GF-D8 (cell line): ENCODE measurements around the gene UBP1.
"Not testable (repeated sequence)": the region's sequence is repeated elsewhere in the genome, so short reads cannot be mapped to it uniquely, and the experiment has no call there.

Experiments used
- DNase-seq: peaks from one replicate; lab custom pipeline; 2025; lab: John Stamatoyannopoulos, UW

The UBP1 gene, protein sequence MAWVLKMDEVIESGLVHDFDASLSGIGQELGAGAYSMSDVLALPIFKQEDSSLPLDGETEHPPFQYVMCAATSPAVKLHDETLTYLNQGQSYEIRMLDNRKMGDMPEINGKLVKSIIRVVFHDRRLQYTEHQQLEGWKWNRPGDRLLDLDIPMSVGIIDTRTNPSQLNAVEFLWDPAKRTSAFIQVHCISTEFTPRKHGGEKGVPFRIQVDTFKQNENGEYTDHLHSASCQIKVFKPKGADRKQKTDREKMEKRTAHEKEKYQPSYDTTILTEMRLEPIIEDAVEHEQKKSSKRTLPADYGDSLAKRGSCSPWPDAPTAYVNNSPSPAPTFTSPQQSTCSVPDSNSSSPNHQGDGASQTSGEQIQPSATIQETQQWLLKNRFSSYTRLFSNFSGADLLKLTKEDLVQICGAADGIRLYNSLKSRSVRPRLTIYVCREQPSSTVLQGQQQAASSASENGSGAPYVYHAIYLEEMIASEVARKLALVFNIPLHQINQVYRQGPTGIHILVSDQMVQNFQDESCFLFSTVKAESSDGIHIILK

DNA sequence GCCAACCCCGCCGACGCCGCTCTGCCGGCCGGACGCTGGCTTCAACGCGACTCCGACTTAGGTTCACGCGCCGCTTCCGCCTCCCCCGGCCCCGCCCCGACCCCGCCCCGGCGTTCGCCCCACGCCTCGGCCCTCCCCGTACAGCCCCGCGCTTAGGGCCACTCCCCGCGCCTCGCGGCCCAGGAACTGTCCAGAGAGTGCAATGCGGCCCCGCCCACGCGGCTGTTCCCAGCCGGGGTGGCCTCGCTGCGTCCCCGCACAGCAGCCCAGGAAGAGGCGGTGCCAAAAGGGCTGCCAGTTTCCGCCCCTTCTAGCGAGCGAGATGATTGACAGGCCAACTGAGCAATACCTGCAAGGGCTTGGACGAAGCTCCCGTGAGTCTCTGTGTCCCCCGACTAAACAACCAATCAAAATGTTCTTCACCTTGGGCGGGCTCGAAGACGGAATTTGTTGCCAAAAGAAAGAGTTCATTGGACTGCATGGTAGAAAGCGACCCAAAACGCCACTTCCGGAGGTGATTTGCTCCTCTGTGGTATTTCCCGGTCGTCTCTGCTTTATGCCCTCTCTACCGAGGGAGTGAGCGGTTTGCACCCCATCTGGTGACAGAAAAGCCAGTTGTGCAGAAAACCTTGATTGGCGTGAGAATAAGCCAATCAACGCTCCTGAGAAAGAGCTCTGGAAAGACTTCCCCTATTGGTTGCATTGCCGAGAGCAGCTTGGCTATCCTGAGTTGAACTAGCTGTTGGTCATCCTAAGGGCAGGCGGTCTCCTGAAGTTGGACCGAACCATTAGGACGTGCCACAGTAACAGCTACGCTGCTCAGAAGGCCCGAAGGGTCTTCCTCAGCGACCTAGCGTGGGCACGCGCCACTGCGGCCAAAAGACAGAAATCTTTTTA, at the start of gene UBP1:
UBP1 (minus strand) TSS at position 78 of the 897 bp plus-strand sequence. CDS start 557 bp downstream, outside the sequence.
- DNase-seq: peak; percentile 99

DNA sequence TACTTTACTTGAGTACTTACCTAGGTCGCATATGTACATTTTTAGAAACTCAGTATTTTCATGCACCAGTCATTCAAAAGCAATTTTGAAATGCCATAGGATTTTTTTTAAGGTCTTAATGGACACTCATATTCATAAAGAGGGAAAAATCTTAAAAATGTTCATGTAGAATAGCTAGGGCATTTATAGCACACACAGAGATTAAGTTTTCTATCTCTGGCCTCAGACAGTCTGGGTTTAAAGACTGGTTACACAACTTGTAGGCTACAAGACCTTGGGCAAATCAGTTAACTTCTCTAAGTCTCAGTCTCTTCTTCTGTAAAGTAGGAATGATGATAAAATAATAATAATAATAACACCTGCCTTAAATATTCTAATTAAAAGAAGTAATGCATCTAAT, 48.5 kb upstream of the UBP1 start:
- no peak for DNase-seq

DNA sequence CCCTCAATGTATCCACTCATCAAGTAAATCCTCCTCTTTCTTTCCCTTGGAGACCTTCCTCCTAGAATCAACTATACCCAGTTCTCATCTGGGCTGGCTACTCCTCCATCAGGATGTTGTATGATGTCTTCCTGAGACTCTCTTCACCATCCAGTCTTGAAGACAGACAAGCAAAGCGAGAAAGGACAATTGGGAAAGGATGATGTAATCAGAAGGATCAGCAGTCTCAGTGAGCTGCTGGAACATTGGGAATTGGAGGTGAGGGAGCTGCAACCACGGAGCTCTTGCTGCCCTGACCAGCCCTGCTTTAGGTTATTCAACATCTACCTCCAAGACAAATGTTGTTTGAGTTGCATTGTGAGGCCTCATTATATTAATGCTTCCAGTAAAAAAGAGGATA, 48.0 kb upstream of the UBP1 start:
- no peak for DNase-seq

DNA sequence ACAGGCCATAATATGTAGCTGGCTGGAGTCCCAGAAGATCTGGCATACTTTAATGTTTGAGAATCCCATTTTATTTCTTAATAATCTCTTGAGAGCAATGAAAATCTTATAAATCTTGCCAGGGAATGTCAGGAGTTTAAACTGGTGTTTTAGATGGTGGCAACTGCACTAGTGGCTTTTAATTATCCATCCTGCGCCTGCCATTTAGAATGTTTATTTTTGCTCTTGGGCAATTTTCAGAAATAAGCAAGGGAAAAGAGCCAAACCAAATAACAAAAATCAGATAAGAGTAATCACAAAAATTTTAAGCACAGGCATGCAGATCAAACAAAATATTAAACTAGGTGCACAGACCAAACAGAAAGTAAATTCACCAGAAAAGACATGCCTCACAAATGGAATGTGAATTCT, 41.9 kb upstream of the UBP1 start:
- no peak for DNase-seq

DNA sequence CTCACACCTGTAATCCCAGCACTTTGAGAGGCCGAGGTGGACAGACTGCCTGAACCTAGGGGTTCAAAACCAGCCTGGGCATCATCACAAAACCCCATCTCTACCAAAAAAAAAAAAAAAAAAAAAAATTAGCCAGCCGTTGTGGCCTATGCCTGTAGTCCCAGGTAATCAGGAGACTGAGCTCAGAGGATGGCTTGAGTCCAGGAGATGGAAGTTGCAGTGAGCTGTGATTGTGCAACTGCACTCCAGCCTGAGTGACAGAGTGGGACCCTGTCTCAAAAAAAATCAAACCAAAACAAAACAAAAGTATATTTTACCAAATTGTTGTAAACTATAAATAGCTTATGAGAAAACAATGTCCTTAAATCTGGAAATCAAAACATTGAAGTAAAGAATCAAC, 34.7 kb upstream of the UBP1 start:
- no peak for DNase-seq

DNA sequence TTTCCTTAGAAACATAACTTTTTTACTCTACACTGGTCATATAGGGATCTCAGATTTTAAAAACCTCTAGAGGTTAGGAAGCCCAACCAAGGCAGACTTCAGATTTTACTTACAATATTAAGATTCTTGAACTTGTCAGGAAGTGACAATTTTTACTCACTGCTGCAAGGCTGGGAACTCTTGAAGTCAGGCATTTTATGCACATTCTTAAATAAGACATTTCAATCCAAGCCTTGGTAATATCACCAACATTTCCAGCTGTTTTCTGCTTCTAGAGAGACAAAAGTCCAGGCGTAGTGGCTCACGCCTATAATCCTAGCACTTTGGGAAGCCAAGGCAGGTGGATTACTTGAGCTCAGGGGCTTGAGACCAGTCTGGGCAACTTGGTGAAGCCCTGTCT, 33.6 kb upstream of the UBP1 start:
- no peak for DNase-seq

DNA sequence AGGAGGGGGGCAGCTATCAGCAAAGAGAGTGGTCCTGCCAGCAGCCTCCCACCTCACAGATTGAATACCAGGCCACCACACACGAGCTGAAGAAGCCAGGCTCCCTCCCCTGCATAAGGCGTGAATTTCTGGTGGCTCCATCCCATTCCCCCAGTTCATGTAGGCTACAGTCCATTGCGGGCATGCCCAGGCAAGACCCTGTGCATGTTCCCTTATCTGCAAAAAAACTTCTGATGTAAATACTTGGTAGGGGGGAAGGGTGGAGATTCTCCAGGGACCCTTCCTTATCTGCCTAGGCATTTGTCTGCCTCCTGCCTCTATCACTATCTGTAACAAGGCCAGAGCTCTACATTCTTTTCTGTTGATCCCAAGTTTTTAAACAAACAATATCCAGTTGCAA, 27.6 kb upstream of the UBP1 start:
- no peak for DNase-seq

DNA sequence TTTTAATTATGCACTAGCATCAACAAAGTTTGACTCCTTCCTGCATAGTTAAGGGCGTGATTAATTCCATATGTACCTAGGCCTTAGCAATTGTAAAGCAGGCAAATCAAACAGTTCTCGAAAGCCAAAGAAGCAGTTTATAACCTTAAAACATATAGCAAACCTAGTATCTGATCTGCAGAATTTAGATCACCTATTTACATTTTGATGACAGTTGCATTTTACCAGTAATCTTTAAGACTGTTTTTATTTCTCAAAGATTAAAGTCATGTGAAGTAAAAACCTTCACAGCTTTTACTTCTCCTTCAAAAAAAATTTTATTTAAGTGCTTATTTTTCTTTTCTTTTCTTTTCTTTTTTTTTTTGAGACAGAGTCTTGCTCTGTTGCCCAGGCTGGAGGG, 20.9 kb upstream of the UBP1 start:
- DNase-seq: no peak

DNA sequence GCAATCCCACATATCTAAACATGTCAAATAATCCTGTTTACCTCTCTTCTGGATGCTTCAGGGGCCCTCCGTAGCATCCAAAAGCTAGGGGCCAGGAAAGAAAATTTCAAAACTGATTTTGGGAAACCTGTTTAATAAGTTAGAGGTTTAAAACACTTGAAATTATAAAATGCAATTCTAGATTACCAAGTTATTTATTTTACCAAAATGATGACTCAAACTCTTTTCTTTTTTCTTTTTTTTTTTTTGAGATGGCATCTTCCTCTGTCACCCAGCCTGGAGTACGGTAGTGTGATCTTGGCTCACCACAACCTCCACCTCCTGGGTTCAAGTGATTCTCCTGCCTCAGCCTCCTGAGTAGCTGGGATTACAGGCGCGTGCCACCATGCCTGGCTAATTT, 19.4 kb upstream of the UBP1 start:
- DNase-seq: not testable (repeated sequence)

DNA sequence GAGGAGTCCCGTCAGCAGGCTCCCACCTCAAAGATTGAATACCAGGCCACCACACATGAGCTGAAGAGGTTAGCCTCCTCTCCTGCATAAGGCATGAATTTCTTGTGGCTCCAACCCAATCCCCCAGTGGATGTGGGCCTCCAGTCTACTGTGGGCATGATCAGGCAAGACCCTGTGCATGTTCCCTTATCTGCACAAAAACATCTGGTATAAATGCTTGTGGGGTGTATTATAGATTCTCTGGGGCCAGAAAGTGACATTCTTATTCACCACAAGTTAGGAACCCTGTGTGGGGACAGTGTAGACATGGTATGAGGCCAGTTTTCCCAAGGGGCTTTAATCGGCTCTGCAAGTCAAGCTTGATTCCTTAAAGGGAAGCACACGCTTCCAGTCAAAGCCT, 18.2 kb upstream of the UBP1 start:
- no peak for DNase-seq

DNA sequence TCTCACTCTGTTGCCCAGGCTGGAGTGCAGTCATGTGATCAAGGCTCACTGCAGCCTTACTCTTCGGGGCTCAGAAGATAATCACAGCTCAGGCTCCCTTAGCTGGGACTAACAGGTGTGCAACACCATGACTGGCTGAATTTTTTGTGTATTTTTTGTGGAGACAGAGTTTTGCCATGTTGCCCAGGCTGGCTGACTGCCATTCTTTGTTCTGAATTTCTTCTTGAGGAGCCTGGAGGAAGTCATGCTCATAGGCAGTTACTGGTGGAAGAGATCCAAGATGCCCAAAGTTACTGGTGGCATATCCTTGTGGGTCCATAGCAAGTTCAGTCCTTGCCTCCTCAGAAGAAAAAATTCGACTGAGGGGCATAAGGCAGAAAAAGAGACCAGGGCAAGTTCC, 16.6 kb upstream of the UBP1 start:
- no peak for DNase-seq

DNA sequence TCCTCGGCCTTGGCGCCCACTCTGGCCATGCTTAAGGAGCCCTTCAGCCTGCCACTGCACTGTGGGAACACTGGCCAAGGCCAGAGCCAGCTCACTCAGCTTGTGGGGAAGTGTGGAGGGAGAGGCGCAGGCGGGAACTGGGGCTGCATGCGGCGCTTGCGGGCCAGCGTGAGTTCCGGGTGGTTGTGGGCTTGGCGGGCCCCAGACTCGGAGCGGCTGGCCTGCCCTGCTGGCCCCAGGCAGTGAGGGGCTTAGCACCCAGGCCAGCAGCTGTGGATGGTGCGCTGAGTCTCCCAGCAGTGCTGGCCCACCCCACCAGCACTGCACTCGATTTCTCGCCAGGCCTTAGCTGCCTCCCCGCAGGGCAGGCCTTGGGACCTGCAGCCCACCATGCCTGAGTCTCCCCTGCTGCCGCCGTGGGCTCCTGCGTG, 13.1 kb upstream of the UBP1 start:
- DNase-seq: no peak

DNA sequence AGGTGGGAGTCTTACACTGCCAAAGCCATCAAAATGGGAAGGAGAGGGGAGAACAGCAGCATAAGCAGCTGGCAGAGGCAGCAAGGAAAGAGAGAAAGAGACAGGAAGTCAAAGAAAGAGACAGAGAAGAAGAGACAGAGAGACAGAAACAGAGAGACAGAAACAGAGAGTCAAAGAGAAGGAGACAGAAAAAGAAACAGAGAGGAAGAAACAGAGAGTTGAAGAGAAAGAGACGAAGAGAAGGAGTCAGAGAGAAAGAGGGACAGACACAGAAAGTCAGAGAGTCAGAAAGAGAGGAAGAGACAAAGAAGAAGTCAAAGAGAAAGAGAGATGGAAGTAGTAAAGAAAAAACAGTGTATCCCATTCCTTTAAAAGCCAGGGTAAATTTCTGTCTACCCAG, 11.8 kb upstream of the UBP1 start:
- DNase-seq: not testable (repeated sequence)

DNA sequence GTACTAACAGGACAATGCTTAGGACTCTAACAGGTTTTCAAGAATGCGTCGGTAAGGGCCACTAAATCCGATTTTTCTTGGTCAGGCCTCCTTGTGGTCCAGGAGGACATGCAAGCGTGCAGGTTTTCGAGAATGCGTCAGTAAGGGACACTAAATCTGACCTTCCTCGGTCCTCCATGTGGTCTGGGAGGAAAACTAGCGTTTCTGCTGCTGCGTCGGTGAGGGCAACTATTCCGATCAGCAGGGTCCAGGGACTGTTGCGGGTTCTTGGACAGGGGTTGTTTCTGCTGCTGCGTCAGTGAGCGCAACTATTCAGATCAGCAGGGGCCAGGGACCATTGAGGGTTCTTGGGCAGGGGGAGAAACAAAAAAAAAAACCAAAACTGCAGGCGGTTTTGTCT, 7.8 kb upstream of the UBP1 start:
- DNase-seq: no peak

DNA sequence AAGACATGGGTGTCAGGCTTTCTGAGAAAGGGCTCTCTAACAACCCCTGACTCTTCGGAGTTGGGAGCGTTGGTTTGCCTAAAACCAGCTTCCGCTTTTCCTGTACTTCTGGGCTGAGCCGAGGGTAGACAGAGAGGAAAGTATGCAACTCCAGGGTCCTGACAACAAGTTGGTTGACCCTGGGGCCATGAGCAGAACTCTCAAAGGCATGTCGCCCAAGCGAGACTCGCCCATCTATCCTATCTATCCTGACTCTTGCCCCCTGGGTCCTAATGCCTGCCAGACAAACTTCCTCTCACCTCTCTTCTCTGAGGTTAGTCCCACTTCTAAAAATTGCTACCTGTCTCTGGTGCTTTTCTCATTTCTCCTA, 7.0 kb upstream of the UBP1 start:
- DNase-seq: not testable (repeated sequence)

DNA sequence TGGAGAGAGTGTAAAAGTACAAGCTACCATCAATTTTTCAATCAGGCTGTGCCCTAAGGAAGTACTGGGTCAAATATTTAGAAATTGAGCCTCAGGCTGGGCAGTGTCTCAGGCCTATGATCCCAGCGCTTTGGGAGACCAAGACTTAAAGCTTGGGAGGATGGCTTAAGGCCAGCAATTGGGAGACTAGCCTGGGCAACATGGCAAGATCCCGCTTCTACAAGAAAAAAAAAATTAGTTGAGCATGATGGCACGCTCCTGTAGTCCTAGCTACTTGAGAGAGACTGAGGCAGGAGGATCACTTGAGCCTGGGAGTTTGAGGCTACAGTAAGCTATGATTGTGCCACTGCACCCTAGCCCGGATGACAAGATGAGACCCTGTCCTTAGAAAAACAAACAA, 2.0 kb upstream of the UBP1 start:
- no peak for DNase-seq

DNA sequence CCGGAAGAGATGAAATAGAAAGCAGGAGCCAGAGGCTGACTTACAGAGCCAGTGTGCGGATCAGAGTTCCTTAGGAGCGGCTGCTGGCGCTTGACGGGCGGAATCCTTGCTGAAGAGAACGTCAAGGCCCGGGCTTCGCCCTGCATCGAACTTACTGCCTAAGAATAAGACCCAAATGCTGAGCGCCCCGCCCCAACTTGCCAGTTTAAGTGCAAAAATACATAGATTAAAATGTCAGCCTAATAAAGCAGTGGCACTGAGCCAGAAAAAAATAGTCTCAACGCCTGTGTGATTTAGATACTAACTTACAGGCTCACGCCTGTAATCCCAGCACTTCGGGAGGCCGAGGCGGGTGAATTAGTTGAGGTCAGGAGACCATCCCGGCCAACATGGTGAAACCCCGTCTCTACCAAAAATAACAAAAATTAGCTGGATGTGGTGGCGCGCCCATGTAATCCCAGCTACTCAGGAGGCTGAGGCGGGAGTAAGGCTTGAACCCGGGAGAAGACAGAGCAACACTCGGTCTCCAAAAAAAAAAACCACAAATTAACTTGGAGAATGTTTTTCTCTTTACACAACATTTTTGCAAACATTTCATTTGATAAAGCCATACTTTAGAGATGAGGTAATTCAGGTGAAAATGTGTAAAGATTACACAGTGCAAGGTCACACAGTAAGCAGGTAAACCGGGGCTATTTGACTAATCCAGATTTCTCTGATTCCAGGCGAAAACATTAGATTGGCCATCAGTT, 1.2 kb upstream of the UBP1 start:
- no peak for DNase-seq

DNA sequence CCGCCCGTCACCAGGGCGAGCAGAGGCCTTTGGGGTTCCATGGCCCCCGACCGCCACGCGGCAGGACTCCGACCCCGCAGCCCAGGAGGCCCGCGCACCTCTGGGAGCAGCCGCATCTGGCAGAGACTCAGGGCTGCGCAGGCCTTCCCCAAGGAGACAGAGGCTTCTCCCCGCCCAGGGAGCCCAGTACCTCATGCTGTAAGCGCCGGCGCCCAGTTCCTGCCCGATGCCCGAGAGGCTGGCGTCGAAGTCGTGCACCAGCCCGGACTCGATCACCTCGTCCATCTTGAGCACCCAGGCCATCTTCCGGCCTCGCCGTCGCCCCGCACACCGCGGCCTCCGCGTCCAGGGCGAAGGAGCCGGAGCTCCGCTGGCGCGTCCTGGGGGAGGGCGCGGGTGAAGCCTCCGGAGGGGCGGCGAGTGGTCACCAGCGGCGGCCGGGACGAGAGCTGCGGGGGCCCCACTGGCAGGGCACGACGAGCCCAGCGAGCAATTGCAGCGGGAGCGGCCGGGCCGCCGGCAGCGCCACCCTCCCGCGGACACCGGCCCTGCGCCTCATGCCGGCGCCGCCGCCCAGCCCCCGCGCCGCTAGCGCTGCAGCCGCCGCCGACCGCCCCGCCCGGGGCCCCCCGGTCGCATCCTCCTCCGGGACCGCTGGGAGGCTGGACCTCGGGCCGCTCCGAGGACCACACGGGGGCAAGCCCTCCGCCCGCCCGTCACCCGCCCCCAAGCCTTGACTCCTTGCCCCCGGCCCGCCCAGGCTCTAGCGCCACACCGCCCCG, 468 bp downstream of the UBP1 start:
- DNase-seq: peak; percentile 19

DNA sequence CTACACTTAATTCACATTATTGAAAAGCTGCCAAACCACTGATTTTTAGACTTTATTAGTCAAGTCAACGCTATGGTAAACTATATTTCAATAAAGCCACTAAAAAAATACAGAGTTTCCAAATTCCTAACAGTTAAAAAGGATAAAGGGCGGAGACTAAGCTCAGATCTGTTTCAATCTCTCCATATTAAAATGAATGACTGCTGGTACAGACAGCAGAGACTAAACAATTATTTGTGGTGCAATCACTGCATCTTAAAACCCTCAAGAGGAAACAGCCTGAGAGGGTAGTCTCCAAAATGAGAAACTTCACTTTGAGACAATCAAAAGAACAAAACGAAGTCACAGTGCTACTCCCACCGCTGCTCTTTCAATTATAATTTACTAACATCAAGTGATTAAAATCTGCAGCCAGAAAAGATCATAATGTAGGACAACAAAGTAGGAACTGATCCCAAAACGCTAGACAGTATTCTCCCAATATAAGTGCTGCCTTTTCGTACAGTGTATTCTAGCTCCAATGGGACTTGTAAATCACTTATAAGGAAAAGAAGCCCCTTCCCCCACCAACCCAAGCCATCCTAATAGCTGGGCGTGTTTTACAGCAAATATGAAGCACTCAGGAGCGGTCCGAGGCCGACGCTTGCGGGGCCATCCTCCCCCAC, 1.2 kb downstream of the UBP1 start:
- DNase-seq: no peak

DNA sequence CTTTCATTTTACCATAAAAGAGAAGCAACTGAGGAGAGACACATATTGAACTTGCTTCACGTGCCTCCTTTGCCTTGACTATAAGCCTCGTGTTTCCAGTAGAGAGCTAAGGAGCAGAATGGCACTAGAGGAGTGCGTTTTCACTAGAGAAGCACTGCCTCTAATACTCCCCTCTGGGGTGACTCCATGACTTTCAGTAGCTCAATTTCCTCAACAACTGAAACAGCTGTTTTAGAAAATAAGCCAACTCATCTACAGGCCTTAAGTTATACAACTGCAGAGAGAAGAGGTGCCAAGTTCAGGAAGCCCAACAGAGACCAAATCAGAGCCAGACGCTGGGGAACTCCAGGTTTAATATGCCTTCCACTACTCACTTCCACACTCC, 1.9 kb downstream of the UBP1 start:
- DNase-seq: no peak
